ENCODE measurements around the gene SPTAN1. TPM values are rescaled to one million over a fixed set of nuclear protein-coding genes. Genes with fewer than 3 reads are reported as not detected.

The SPTAN1 gene
- total RNA-seq, 4 donors from 2014 or later = 189 to 307 (median 278) TPM

- H3K27me3 ChIP-seq = no peaks in the 10 kb centered on the region
- no peak overlapping the region for H3K4me3 ChIP-seq (replicated peaks in 1 of 3)
- DNase-seq = no peak
- no peaks in the 10 kb centered on the region for H3K9me3 ChIP-seq
- TF ChIP-seq POLR2A (IDR thresholded peaks at IDR 0.05) = no peak
- TF ChIP-seq CTCF (IDR thresholded peaks at IDR 0.05) = no peak
- intact Hi-C loops (cut with DNase I) = no loop called here
- 43 to 50% methylated on average over 2 of the region's 2 CpGs for WGBS, 2 donors
- H3K36me3 ChIP-seq = no peaks in the 10 kb centered on the region
- peaks cover 38 to 44% of the 10 kb centered on the region in 2 donors for H3K4me1 ChIP-seq
- H3K27ac ChIP-seq = peak overlapping the region; percentile 82 to 99 (median 90)
Measured at GRCh38 chr9:128550226-128550625, 2.2 kb upstream of the SPTAN1 start.

DNA sequence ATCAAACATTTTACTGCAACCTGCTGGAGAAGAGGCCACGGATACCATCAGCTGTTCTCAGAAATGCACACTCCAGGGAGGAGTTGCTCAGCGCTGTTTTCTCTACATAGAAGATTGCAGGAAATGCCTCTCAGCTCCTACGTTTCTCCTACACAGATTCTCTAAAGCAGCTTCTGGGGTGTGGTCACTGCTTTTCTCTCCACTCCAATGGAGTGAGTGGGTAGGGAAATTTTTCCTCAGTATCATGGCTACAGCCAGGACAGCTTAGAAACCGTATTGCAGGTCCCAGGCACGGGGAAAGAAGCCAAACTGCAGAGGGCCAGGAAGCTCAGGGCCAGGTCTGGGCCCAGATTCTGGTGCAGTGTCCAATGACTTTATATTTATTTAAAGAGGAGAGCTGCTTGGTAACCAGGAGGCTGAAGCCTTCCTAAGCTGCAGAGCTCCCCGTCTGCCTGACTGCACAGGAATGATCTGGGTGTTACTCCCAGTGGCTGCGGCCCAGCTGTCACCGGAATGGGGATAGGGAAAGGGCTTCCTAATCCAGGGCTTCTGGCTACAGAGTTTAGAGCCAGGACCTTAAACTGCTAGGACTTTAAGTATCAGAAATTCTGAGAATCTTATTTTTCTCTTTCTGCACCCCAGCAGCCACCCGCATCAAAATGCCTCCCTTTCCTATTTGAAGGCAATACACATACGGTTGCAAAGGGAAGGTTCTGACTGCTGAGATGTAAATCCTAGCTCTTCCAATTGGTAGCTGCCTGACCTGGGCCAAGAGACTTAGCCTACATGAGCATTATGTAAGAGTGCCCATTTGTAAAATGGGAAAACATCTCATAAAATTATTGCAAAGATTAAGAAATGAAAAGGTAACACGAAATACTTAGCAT is 1.4 kb upstream of the SPTAN1 start:
- H3K27me3 ChIP-seq = no peaks in the 10 kb centered on the region
- H3K4me1 ChIP-seq = peaks cover 46 to 52% of the 10 kb centered on the region in 2 donors
- 18 to 26% methylated on average over 11 of the region's 11 CpGs for WGBS, 2 donors
- H3K36me3 ChIP-seq = no peaks in the 10 kb centered on the region
- peak in 1 of 2 donors; percentile 40 for TF ChIP-seq POLR2A (IDR thresholded peaks at IDR 0.05)
- TF ChIP-seq CTCF (IDR thresholded peaks at IDR 0.05) = no peak
- peak overlapping the region; percentile 82 to 99 (median 90) for H3K27ac ChIP-seq
- H3K9me3 ChIP-seq = no peaks in the 10 kb centered on the region
- intact Hi-C loops (cut with DNase I) = no loop called here
- no peak overlapping the region for H3K4me3 ChIP-seq (replicated peaks in 1 of 3)
- DNase-seq = peak; percentile 78 to 84

- TF ChIP-seq POLR2A (IDR thresholded peaks at IDR 0.05) (no peak), CTCF (IDR thresholded peaks at IDR 0.05) (no peak)
- peak overlapping the region; percentile 22 to 95 (median 28) for H3K4me3 ChIP-seq (replicated peaks in 1 of 3)
- no peaks in the 10 kb centered on the region for H3K9me3 ChIP-seq
- H3K27me3 ChIP-seq = no peaks in the 10 kb centered on the region
- intact Hi-C loops (cut with DNase I) = no loop called here
- H3K36me3 ChIP-seq = no peaks in the 10 kb centered on the region
- peak overlapping the region; percentile 82 to 99 (median 90) for H3K27ac ChIP-seq
- peaks cover 47 to 56% of the 10 kb centered on the region in 2 donors for H3K4me1 ChIP-seq
- no peak for DNase-seq
- 7 to 8% methylated on average over 21 of the region's 22 CpGs for WGBS, 2 donors
Measured at GRCh38 chr9:128551657-128552152, 682 bp upstream of the SPTAN1 start.

GRCh38 chr9:128552744-128553440 is 505 bp downstream of the SPTAN1 start:
- Histone ChIP-seq H3K9me3 (no peaks in the 10 kb centered on the region), H3K27me3 (no peaks in the 10 kb centered on the region), H3K27ac (peak overlapping the region; percentile 93 to 99 (median 99)), H3K36me3 (no peaks in the 10 kb centered on the region), H3K4me1 (peaks cover 52 to 57% of the 10 kb centered on the region in 2 donors), H3K4me3 (replicated peaks in 1 of 3) (peak overlapping the region; percentile 32 to 95 (median 83))
- TF ChIP-seq CTCF (IDR thresholded peaks at IDR 0.05) (no peak), POLR2A (IDR thresholded peaks at IDR 0.05) (no peak)
- DNase-seq = peak; percentile 71 to 74
- WGBS, 2 donors = 1 to 2% methylated on average over 13 to 14 of the region's 59 CpGs
- intact Hi-C loops (cut with DNase I) = no loop called here
